HG03460 (cell line): ENCODE measurements around the gene MEGF6.

Source experiments
- ATAC-seq: cut with Tn5 transposase; IDR thresholded peaks from one replicate; pipeline ENCODE4 v1.9.1; 2021; ENCODE audit not compliant: unreplicated experiment

MEGF6 gene

DNA sequence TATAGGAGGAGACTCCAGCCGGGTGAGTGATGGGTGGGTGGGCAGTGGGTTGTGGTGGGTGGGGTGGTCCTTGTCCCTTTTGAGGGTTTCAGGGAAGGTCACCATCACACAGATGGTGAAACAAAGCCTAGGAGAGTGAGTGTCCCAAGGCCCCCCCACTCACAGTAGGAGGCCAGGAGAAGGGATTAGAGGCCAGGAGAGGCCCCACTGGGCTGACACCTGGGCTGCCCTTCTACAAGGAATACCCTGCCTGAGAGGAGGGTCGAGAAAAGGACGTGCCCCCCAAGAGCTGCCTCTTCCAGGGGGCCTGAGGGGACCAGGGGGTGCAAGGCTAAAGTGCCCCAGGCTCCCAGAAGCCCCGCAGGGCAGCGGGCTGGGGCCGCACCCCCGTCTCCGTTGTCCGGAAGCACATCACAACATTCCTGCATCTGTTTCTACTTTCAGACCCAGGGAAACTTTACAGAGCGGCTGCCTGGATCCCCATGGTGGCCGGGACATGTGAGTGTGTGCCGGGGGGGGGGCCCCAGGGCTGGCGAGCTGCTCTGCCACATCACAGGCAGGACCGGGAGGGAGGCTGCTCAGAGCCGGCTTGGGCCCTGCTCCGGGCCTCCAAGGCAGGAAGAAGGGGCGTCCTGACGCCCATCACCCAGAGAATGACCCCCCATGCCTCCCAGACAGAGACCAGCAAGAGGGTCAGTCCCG is 88.6 kb downstream of the MEGF6 start:
- ATAC-seq: no peak

DNA sequence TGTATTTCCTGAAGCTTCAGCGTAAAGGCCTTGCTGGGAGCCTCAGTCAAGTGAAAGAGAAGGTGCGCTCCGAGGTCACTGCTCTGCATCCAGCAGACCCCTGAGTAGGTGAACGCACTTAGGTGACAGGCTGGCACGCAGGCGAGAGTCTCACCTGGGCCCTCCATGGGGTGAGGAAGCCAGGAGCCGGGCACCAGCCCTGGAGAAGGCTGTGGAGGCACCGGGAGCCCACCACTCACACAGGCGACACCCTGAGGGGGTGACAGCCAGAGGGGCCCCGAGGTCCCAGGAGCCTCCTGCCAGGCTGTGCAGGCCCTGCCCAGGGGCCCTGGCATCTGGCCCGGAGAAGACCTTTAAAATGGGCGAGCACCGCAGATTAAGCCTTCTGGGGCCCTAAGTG is 89.2 kb downstream of the MEGF6 start:
- ATAC-seq: no peak

DNA sequence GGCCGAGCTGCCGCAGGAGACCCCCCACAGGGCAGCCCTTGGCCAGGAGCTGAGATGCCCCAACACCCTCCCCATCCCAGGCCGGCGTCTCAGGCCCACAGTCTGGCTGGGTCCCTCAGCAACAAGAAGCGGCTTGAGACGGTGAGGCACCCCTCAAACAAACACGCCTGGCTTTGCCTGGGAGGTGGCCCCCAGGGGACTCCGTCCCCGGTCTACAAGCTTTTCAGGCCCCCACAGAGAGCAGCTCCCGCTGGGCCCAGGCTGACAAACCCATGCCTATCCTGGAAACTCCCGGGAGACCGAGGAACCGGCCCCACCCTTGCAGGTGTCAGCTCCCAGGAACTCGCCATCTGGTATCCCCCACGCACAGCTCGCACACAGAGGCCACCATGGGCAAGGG is 89.9 kb downstream of the MEGF6 start:
- no peak for ATAC-seq

DNA sequence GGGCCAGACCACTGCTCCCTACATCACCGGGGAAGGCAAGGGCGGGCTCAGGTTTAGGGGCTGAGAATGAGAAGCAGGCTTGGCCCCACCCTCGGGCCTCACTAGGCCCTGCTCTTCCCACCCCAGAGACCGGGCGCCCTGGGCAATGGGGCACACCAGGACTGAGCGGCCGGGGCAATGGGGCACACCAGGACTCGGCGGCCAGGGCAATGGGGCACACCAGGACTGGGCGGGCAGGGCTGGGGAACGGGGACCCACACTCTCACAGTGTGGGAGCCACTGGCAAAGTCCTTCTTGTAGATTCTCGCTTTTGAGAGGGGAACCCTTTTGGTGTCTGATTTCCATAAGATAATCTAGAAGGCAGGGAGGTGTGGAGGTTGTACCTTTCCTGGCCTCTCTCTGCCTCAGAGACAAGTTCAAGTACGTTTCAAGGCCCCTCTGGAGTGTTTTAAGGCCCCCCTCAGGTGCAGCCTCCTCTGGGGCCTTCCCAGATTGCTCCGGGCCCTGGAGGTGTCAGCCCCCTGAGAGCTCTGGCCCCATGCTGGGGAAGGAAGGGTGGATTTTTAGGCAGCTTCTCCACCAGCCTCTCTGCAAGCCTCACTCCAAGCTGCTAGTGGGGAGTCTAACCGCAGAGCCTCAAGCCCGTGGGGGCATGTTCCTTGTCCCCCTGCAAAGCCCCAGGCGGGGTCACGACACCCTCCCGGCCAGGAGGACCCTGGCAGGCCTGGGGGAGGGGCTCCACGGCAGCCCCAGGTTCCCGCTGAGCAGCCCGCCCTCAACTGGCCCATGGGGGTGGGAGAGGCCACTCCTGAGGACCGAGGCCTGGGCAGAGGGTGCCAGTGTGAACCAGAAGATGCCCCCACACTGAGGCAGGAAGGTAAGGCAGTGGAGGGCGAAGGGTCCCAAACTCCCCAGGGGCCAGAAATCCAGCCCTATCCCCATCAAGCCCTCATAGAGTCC is 90.6 kb downstream of the MEGF6 start:
- no peak for ATAC-seq

DNA sequence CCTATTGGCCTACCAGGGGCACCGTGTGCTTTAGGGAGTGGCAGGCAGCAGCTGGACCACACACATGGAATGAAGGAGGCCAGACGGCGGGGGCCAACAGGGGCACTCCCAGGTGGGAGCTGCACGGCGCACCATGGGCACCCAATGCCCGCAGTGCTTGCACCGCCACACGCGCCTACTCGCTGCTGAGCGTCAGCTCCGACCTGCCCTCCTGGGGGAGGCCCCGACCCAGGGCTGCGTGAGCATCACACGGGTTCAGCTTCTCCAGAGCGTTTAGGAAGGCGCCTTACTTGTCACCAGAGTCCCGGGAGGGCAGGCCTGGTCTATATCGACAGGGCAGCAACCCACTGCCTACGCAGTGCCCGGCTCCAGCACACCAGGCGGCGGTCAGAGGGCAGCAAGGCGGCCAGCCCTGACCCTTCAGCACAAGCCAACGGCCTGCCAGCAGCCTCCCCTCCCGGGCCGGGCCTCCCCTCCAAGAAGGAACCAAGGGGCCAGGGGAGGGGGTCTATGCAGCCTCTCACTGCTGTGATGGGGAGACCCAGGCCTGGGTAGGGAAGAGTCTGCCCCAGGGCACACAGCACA is 91.9 kb downstream of the MEGF6 start:
- no peak for ATAC-seq

DNA sequence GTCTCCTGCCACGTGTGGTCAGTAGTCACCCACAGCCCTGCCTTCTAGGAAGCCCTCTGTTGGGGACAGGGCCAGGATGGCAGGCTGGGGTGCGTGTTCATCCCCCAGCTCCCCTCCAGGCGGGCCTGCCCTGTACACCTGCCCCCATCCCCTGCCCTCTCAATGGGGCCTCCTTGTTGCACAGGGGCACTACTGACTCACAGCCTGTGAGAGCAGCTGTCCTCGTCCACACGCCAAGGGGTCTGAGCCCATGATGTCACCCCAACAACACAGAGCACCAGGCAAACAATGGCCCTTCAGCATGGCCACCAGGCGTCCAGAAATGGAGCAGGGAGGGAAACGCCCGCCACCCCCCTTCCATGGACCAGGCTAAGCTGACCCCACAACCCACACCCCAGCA is 92.6 kb downstream of the MEGF6 start:
- no peak for ATAC-seq

DNA sequence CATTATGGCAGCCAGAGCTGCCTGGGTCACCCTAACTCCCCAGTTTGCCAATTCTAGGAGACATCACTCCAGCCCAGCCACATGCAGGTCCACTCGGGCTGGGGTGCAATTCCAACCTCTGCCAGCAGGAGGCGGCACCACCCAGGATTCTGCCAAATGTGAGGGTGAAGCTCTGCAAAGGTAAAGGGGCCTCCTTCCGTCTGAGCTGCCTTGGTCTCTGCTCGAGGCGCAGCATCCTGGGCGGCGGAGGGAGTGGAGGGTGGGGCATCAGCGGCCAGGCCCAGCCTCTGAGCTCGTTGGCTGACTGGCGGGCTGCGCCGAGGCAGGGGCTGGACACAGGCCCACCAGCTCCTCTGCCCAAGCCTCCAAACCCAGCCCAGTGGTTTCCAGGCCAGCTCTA is 93.1 kb downstream of the MEGF6 start:
- no peak for ATAC-seq

DNA sequence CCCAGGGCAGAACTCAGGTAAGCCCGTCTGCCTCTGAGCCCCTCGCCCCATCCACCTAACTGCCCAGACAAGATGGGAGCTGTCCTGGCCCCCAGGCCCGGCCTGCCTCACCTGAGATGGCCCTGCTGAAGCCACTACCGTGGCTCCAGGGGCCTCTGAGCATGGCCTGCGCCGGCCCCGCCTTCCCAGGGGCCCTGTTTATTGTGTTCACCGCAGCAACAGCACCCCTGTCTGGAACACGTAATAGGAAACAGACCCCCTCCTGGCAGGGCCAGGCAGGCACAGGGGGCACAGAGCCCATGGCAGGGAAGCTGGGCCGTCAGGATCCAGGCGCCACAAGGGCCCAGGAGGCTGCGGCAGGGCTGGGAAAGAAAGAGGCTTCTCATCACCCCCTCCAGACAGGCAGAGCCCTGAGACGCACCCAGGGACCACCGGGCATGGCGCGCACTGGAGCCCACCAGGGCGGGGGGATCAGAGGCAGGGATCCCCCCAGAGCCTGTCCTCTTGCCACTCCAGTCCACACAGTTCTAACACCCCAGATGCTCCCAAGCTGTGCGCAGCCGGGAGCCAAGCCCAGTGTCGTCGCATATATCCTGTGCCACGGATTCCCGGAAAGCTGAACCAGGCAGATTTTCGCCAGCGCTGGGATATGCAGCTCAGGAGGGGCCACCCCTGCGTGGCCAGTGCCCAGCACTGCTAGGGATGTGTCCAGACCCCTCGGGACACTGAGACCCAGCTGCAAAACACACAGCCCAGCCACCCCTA is 94.2 kb downstream of the MEGF6 start:
- no peak for ATAC-seq

DNA sequence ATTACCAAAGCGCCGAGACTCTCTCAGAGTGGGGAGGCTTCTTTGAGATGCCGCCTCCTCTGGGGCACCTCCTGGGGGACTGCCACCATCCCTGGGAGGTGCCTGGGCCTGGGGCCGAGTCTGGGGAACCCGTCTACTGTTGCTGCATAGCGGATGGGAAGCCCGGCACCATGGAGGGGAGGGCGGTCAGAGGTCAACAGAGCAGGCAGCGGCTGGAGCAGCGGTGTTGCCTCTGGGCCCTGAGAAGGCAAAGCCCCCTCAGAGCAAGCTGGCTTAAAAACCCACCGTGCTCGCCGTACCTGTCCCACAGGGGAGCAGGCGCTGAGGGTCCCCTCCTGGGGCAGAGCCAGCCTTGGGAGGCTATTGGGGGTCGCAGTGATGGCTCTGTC is 94.8 kb downstream of the MEGF6 start:
- no peak for ATAC-seq

DNA sequence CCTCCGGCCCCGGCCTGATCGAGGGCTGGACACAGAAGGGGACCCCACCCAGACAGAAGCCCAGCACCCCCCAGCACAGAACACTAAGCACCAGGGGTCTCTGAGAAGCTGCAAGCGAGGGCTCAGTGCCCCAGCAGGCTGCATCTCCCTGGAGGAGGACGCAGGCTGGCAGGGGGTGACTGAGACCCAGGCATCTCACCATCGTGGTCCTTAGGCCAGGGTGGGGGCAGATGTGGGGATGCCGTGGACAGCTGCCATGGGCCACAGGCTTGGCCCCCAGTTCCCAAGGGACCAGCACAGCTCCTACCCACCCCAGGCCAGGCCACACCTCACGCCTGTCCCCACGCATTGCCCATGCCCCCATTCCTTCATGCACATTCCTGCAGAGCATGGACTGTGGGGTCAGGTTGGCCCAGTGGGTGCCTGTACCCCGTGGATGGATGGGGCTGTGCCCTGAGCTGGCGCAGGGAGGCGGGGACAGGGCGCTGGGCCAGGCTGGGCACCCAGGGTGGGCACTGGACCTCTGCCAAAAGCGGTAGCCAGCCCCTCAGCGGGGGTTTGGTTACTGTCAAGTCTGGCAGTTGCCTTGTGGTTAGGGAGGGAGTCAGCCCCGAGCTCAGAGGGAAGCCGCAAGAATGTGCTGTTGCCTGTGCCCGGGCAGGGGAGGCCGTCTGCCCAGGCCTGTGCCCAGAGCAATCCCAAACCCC is 95.4 kb downstream of the MEGF6 start:
- no peak for ATAC-seq

DNA sequence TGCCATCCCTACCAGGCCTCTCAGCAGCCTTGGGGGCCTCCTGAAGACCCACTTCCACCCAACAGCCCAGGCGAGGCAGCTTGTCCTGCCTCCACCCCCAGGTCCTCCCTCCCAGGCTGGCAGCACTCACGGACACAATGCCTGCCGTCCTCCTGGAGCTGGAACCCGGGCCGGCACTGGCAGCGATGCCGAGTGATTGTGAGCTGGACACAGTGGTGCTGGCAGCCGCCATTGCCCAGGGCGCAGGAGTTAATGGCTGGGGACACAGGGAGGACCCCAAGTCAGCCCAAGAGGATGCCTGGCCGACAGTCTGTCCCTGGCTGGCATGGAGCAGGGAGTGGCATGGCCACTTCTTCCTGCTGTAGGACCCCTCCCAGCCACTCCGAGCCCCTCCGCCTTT is 96.0 kb downstream of the MEGF6 start:
- ATAC-seq: no peak

DNA sequence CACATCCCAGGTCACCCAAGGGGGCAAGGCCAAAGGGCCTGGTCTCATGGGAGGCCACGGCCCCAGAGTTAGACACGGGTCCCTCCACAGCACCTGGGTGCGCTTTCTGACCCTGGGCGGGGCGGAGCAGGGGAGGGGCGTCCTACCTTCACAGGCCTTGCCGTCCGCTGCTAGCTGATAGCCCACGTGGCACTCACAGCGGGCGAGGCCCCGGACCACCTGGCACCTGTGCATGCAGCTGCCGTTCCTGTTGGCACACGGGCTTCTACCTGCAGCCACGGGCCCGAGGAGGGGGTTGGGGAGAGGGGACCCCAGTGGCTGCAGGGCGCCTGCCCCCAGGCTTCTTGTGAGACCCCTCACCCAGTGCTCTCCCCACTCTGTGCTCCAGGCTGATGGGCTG is 96.9 kb downstream of the MEGF6 start:
- no peak for ATAC-seq

DNA sequence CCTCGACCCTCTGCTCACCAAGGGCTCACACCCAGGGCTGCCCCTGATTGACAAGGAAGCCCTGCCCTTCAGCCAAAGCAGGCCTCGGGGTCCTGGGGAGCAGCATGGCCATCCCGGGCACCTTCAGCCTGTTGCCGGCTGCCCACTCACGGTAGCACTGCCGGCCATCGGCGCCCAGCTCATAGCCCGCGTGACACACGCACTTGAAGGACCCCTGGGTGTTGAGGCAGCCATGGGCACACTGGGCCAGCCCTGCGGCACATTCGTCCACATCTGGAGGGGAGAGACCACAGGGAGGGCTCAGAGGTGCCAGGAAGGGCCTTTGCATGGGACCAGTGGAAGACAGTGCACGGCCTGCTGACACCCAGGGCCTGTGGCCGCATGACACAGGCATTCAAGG is 99.5 kb downstream of the MEGF6 start:
- no peak for ATAC-seq

DNA sequence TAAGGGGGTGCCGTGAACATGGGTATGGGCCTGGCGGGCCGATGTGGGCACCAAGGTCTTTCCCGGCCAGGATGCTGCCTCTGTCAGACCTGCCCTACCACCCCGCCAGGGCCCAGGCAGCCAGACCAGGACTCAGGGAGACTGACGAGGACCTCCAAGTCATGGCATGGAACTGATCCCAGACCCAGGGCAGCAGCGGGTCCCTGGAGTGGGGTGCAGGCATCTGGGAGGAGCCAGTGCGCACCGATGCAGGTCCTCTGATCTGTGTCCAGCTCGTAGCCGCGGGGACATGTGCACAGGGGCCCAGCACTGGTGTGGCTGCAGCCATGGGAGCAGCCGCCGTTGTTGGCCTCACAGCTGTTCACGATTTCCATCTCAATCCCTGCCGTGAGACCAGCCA is 100.0 kb downstream of the MEGF6 start:
- no peak for ATAC-seq

DNA sequence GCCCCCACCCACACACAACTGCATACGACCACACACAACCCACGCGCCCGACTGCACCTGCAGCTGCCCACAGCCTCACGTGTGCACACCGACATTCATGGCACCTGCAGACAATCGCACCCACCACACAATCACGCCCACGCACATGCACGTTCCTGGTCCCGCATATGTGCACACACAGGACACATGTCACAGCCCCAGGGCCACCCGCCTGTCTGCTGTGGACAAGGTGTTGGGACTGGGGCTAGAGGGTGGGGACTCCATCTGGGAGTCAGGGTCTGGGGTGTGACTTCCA is 100.4 kb downstream of the MEGF6 start:
- ATAC-seq: no peak

DNA sequence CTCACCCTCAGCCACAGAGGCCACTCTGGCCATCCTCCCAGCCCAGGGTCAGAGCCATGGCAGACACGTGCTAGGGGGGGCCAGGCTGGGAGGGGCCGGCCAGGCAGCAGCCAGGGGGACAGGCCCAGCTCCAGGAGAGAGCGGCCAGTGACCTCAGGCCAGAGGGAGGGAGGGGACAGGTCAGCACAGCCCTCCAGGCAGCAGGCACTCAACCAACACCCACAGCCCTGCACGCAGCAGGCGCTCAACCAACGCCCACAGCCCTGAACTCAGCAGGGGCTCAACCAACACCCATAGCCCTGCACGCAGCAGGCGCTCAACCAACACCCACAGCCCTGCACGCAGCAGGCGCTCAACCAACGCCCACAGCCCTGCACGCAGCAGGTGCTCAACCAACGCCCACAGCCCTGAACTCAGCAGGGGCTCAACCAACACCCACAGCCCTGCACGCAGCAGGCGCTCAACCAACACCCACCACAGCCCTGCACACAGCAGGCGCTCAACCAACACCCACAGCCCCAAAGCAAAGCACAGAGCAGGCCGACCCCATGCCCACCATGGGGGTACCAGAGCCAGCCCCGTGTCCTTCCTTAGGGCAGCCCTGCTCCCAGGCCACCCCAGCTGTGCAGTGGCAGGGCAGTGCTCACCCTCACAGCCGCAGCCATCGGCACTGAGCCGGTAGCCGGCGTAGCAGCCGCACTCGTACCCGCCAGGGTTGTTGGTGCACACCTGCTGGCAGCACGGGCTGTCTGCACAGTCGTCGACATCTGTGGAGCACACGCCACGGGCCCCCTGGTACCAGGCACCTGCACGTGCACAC is 101.0 kb downstream of the MEGF6 start:
- no peak for ATAC-seq

DNA sequence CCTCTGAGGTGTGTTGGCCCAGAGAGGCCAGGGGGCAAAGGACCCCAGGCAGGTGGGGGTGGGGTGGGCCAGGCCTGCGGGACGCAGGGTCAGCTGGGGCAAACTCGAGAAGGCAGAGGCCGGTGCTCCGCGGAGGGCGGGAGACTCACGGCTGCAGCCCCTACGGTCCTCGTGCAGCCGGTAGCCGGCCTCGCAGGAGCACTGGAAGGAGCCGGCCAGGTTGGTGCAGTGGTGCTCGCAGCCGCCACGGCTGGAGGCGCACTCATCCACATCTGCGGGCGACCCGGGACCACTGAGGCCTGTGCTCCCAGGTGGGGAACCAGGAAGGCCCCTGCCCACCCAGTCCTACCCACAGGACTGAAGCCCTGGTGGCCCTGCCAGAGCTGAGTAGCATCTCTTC is 101.6 kb downstream of the MEGF6 start:
- no peak for ATAC-seq

DNA sequence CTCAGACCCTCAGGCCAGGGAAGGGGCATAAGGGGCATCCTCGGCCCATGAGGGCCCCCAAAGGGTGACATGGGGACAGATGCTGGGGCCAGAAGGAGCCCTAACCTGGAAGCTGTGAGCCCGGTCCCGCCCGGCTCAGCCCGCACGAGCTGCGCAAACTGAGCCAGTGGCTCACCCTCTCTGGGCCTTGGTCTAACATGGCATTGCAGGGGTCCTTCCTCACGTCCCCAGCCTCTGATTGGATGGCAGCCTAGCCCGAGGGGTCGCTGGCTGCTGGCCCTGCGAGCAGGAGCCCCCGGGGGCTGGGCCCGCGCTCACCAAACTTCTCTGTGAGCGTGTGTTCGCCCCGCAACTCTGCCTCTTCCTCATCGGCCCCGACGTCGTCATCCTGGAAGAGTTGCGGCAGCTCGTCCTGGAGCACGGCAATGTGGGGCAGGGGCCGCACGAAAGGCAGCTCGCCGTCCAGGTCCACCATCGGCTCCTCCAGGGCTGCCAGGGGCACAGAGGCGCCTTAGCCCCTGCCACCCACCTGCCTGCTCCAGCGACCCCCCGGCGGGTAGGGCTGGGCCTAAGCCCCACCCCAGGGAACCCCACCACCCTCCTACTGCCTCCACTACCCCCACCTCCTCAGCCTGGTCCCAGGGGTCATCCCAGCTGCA is 102.4 kb downstream of the MEGF6 start:
- no peak for ATAC-seq

DNA sequence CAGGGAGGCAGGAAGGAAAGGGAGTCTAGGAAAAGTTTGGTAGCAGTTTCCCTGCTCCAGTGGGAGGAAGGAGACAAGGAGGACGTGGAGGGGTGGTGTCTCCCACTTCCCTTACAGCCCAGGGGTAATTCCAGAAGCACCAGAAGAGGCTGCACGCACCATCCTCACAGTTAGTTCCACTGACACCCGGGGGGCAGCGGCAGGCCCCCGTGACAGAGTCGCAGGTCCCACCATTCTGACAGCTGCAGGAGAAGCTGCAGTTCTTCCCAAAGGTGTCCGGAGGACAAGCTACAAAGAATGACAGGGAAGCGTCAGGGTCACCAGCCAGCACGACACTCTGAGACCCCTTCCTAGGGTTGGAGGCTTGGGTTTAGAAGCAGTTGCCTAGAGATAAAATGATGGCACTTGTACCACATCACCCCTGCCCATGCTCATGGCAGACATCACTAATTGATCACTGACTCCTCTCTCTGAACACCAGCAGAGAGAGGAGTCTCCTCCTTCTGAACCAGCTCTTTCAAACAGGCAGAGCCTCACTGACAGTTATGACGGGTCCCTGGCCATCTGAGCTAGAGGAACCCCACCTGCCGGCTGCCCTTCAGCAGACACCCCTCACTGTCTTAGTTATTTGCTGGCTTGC is 103.6 kb downstream of the MEGF6 start:
- no peak for ATAC-seq
